GM18867 (cell line): ENCODE results near the gene CTSK.
"Not testable (repeated sequence)": the region's sequence is repeated elsewhere in the genome, so short reads cannot be mapped to it uniquely, and the experiment has no call there.

Experiments used
- ATAC-seq: cut with Tn5 transposase; IDR thresholded peaks from one replicate; pipeline ENCODE4 v1.9.1; 2021; ENCODE audit warnings: mild to moderate bottlenecking, moderate library complexity; ENCODE audit not compliant: unreplicated experiment

The CTSK gene

DNA sequence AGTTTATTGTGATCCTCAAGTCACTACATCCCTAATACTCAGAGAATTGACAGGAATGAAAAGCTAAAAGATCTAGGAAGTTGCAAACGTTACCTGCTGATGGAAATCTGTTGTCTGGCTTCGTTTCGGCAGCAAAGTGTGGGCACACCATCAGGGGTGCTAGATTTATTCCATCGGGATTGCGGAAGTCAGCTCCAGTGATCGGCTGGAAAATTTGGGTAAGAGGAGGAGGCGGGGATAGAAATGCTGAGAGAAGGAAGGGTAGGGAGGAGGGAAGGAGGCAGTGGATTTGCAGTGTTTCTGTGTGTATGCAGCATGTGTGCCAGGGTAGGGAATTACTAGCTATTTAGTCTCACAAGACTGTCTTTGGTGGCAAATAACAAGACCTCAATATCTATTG, at the start of gene CTSK:
Gene CTSK, minus strand, starts transcription at position 140 of the 400 bp plus-strand sequence. CDS start 1,455 bp downstream, outside the sequence.
- ATAC-seq, result no peak

DNA sequence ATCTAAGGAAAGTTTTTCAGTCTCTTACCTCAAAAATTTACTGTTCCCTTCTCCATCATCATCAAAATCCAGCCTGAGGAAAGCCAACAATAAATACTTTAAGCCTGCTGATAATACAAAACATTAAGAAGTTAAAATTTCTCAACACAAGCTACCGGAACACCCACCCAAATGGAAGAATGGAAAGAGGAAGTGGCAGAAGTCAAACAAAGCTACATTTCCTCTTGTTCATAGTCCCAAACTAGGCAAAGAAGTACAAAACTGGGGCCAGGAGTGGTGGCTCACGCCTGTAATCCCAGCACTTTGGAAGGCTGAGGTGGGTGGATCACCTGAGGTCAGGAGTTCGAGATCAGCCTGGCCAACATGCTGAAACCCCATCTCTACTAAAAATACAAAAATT, 44.7 kb upstream of the CTSK start:
- ATAC-seq, result not testable (repeated sequence)

DNA sequence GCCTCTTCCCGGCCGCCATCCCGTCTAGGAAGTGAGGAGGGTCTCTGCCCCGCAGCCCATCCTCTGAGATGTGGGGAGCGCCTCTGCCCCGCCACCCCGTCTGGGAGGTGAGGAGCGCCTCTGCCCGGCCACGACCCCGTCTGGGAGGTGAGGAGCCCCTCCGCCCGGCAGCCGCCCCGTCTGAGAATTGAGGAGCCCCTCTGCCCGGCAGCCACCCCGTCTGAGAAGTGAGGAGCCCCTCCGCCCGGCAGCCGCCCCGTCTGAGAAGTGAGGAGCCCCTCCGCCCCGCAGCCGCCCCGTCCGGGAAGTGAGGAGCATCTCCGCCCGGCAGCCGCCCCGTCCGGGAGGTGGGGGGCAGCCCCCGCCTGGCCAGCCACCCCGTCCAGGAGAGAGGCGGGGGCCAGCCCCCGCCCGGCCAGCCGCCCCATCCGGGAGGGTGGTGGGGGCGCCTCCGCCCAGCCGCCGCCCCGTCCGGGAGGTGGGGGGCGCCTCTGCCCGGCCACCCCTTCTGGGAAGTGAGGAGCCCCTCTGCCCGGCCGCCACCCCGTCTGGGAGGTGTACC, 42.8 kb upstream of the CTSK start:
- not testable (repeated sequence) for ATAC-seq

DNA sequence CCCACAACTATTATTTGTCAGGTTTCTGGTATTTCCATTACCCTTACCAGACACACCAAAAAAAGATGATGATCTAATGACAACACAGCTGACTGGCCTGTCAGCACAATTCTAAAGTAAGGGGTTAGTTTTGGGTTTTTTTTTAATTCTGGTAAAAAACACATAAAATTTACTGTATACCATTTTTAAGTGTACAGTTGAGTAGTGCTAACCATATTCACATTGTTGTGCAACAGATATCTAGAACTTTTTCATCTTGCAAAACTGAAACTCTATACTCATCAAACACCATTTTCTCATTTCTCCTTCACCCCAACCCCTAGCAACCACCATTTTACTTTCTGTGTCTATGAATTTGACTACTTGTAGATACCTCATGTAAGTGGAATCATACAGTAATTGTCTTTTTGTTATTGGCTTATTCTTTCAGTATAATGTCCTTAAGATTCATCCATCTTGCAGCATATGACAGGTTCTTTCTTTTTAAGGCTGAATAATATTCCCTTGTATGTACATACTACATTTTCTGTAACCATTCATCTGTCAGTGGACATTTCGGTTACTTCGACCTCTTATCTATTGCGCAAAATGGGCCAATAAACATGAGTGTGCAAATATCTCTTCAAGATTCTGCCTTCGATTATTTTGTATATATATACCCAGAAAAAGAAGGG, 38.5 kb upstream of the CTSK start:
- no peak for ATAC-seq

DNA sequence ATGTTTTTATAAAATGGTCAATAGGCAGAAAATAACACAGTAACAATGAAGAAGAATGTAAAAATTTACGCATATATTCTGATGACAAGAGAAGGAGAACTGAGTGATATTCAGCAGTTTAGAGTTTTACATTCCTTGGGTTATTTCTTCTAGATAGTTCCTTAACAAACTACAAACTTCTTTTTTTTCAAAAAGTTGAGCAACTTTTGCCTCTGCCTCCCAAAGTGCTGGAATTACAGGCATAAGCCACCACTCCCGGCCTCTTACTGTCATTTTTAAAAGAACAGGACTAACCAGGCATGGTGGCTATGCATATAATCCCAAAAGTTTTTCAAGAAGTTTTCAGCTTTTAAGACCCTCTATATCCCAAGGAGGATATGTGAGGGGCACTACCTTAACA, 35.4 kb upstream of the CTSK start:
- no peak for ATAC-seq

DNA sequence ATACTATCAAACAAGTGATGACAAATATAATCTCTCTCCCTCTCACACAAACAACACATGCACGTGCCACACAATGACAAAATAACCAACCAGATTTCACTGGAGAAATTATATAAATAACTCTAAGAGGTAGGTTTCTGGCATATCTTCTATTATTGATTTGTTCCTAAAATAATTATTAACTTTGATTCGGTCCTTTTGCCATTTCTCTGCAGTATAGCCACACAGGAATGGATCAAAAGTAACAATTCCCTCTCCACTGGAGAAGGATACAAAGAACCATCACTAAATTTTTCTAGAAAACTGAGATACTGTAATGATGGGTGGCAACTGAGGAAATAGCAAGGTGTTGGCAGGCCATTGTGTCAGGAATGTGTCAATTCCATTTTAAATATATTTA, 34.9 kb upstream of the CTSK start:
- ATAC-seq, result no peak

DNA sequence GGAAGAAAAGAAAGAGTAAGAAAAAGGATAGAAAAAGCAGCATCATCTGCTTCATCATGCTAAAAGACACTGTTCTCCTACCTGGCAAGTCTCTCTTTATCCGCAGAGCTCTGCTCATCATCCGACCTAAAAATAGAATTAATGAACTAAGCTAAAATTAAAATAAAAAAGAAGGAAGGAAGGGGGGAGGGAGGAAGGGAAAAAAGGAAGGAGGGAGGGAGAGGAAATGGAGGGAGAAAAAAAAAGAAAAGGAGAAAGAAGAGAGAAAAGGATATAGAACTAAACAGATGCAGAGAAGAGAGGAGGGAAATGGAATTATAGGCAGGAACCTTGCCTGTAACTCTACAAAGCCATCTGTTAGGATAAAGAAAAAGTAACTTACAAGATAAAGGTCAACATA, 34.3 kb upstream of the CTSK start:
- no peak for ATAC-seq

DNA sequence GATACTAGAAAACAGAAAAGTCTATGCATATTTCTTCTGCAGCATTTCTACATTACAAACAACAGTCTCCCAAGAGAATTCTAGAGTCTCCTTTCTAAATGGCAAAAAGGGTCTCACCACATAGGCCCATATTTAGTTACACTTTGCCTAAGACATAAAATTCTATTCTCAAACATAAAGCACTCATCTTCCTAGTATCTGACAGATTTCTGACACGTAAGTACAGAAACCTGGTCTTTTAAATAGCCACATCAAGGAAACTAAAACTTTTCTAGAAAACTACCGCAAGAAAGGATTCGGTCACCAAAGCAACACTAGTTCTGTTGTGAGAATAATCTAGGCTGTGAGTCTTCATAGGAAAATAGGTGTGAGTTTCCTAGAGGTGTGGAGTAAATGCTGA, 33.6 kb upstream of the CTSK start:
- no peak for ATAC-seq

DNA sequence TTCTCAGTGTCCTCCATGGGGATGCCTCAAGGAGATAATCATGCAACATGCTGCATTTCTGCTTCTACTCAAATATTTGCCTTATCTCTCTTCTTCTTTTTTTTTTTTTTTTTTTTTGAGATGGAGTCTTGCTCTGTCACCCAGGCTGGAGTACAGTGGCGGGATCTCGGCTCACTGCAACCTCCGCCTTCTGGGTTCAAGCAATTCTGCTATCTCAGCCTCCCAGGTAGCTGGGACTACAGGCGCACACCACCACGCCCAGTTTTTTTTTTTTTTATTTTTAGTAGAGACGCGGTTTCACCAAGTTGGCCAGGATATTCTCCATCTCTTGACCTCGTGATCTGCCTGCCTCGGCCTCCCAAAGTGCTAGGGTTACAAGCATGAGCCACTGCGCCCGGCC, 32.8 kb upstream of the CTSK start:
- ATAC-seq, result not testable (repeated sequence)

DNA sequence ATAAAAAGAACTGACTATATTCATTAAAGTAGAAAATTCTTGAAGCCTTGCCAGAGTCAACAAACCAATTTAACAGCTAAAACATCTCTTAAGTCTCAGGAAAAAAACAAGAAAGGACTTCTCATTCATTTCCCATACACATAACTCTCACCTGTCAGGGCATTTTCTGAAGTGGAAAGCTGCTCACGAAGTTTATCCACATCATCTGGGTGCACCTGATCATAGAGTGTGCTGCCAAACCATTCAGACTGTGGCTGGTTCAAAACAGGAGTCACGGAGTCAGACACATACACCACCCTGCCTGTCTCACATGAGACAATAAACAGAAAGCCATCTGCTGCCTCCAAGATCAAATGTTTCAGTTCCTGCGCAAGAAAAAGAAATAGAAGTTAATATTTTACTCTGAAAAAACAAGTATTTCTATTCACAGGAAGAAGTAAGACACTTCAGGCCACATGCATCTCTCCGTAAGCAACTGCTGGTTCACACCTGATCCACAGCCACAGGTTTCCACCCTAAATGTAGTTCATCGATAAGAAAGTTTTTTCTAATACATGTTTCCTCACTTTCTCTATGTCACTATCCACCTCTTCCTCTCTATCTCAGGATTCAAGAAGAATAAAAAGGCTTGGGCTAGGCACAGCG, 28.2 kb upstream of the CTSK start:
- ATAC-seq, result no peak

DNA sequence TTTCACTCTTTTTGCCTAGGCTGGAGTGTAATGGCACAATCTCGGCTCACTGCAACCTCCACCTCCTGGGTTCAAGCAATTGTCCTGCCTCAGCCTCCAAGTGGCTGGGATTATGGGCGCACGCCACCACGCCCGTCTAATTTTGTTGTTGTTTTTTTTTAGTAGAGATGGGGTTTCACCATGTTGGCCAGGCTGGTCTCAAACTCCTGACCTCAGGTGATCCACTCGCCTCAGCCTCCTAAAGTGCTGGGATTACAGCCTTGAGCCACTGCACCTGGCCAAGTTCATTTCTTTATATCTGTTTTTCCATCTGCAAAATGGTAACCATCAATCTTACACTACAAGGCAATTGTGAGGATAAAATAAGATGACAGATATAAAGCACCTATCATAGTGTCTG, 25.9 kb upstream of the CTSK start:
- not testable (repeated sequence) for ATAC-seq

DNA sequence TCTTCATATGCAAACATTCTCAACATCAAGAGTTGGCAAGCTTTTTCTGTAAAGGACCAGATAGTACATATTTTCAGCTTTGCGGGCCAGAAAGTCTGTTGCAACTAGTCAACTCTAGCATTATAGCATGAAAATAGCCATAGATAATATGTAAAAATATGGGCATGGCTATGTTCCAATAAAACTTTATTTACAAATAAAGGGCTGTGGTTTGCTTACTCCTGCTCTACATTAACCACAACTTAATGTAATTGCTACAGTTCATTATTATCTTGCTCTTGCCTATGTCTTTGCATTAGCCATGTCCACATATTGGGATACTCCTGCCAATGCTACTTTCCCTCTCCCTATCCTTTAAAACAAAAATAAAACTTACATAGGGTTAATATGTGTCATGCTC, 24.5 kb upstream of the CTSK start:
- no peak for ATAC-seq

DNA sequence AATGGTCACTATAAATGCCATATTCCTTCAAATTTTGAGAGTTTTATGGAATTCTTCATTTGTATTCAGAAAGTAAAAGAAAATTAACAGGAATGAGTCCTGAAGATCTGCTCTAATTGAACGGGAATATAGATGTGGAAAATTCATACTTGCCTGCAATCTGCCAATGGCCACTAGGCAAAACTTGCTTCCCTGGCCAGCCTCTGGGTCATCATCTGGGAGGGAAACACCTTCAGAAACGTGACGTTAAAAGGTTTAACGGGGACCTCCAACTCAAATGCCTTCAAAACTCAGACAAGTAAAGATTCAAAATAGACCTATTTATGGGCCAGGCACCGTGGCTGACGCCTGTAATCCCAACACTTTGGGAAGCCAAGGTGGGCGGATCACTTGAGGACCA, 21.7 kb upstream of the CTSK start:
- no peak for ATAC-seq

DNA sequence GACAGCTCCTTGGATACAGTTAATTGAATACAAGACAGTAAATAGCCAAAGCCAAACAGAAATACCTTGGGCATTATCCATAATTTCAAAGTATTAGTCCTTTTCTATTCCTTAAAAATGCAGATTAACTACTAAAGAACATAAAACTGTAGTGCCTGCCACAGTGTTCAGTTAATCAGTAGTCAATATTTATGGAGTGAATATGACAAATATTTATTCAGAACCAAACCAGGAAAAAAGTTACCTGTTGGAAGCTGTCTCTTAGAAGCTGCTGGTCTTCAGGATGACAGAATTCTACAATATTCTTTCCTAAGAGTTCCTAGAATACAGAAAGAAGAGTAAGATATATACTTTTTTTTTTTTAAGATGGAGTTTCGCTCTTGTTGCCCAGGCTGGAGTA, 18.2 kb upstream of the CTSK start:
- ATAC-seq, result no peak

DNA sequence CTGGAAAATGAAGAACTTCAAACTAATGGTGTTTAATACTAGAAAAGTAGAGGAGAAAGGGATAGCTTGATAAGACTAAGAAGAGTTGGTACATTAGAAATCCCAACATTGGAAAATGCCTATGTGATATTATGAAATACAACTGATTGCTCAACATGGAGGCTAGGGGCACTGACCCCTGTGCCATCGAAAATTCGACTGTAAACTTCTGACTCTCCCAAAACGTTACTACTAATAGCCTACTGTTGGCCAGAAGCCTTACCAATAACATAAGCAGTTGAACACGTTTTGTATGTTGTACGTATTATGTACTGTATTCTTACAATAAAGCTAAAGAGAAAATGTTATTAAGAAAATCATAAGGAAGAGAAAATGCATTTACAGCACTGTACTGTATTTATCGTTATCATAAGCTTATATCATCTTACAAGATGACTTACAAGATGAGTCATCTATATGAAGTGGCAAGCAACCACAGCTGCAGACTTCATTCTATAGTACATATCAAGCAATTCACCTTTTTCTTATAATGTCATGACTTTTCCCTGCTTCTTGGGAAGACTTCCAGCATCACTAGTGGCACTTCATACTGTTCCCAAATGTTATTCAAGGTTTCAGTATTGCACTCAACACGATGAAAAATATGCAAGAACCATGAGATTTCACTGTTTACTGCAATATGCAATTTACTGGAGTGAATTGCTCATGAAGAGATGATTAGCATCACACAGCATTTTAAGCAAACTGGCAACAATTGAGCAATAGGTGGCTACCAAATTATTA, 12.9 kb upstream of the CTSK start:
- no peak for ATAC-seq

DNA sequence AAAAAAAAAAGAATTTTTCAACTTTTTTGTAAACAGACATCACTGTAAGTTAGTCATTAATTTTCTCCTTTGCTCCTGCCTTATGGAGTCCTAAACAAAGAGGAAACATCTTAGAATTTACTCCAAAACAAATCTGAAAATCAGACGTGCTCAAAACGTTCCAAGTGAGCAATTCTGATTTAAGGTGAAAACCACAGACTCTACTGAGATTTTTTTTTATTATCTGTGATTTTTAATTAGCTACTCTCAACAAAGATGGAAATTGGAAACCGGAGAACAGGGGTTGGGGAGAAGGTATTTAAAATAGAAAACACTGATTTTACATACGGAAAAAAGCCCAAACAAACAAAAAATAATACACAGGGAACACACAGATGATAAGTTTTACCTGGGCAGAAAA, 7.8 kb upstream of the CTSK start:
- no peak for ATAC-seq

DNA sequence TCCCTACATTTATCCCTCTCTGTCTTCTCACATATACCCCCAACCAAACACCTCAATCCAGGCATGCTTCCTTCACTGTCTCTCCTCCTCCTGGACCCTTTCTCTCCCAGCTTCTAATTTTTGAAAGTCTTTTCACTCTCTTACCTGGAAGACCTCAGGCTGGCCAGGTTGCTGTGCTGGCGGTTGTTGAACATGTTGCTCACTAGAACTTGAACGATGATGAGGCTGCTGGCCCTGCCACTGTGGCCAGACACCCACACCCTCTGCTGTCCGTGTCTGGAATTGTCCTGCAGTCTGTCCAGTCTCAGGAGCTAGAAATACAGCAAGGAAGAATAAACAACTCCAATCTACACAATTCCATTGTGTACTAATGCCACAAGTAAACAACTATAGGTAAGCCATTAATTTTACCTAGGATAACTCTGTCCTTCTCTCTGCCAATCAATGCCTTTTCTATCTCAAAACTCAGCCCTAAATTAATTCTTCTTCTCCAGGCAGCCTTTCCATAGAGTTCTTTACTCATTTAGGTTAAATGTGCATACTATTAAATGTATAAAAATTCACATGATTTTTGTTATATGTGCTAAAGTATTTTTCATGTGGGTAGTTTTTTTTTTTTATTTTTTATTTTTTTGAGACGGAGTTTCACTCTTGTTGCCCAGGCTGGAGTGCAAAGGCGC, 5.1 kb upstream of the CTSK start:
- no peak for ATAC-seq

DNA sequence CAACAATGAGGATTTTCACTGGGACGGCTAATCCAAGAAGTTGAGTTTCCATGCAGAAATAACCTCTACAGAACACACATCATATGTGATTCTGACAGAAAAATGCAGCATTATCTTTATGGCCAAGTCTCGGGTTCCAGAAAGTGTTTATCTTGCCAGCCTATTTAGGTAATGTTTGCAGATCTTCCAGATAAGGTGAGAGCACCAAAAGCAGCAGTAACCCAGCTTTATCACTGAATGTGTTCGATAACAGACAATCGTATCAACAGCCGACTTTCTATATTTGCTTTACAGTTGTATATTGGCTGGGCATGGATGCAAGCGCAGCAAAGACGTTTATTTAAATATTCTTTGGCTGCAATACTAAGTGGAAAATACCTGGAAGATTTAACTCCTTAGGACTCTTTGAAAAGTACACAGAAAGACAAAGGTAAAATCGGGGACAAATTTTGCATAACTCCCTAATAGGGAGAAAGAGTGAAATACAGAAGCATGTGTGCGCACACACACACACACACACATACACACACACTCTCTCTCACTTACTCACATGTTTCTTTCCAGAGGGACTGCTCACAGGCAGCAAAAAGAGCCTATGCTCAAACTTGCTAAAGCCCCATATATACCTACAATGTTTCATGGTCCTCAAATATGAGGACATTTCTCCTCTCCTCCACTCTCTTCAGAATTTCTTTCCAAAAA, 3.0 kb upstream of the CTSK start:
- no peak for ATAC-seq

DNA sequence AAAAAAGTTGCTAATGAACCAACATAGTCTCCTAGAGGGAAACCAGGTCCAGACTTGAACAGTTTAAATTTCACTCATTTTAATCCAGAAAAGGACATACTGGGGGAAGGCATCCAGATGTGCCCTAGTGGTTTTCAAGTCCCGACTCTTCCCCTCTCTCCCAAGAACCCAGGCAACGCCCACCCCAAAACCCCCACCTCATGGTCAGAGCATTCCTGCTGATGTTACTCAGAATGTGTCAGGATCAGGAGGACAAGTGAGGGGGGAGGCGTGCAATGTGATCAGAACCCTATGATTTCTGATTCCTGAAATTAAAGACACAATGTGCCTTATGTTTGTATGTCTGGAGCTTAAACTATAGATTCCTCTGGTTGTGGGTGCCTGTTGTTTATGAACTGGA, 1.6 kb upstream of the CTSK start:
- no peak for ATAC-seq

DNA sequence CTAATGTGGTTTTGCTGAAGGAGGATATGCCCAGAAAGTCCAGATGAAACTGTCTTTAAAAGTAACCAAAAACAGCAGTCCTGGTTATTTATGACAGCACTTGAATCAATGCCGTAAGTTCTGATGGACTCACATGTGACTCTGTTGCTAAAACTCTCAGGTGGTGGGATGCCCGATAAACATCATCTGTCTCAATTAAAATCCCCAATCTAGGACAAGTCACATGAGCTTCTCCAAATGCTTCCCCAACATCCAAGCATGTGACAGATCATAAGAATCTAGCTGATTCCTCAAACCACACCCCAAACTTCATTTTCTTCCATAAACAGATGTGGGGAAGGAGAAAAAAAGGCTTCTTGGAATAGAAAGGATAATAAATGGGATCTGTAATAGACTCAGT, 786 bp upstream of the CTSK start:
- ATAC-seq, result no peak
